ENCODE measurements around the gene NKD1. TPM values are rescaled to one million over a fixed set of nuclear protein-coding genes. Genes with fewer than 3 reads are reported as not detected.
"Not testable (repeated sequence)": the region's sequence is repeated elsewhere in the genome, so short reads cannot be mapped to it uniquely, and the experiment has no call there.

NKD1 gene
- total RNA-seq, 1 donor from 2014 or later: 7.9 TPM

GRCh38 chr16:50559804-50560514, 11.8 kb downstream of the NKD1 start:
- no peak for DNase-seq (ENCODE audit: low spot score)

GRCh38 chr16:50560903-50561863, 13.0 kb downstream of the NKD1 start:
- DNase-seq (ENCODE audit: low spot score): no peak

GRCh38 chr16:50562657-50563056, 14.5 kb downstream of the NKD1 start:
- no peak for DNase-seq (ENCODE audit: low spot score)

GRCh38 chr16:50563989-50564388, 15.8 kb downstream of the NKD1 start:
- no peak for DNase-seq (ENCODE audit: low spot score)

GRCh38 chr16:50565428-50565827, 17.2 kb downstream of the NKD1 start:
- DNase-seq (ENCODE audit: low spot score): no peak

- DNase-seq (ENCODE audit: low spot score): no peak
These were observed 18.1 kb downstream of the NKD1 start for GRCh38 chr16:50566014-50566962.

DNA sequence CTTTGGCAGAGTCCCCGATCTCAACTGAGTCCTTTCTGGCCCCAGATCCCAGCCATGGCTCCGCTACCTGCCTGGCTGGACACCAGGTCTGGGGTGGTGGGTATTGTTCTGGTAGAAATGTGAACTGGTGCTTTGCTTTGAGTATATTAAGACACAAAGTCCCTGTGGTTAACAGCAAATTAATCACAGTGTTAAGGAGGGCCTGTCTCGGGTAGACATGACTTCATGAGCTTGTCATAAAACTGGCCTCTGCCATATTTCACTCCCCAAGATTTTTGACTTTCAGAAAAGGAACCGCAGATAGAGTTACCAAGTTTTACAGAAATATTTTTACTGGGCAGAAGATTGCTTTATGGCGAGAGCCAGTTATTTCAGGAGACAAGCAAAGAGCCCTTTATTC, 19.5 kb downstream of the NKD1 start:
- DNase-seq (ENCODE audit: low spot score): no peak

DNA sequence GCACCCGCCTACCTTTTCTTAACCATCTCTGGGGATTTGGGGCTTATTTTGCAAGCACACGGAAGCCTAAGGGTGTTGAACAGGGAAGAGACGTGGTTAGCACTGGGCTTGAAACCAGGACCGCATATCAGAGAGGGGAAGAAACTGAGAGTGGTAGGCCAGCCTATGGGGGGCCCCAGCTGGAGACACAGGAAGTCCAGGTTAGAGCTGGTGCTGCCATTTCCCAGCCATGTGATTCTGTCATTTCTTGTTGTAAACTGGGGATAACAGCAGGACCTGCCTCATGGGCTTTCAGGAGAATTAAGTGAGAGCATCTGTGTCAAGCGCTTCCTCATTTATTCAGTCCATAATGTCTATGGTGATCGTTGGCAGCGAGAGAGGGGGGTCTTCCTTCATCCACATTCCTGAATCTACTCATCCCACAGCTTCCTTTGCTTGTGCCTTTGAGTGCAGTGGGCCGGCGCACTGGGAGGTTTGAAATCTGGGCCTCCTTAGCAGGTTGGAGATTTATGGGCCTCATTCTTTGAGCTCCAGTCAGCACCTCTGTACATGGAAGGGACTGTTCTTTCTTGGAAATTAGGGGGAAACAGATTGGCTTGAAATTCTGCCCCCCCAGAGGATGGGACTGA, 20.1 kb downstream of the NKD1 start:
- no peak for DNase-seq (ENCODE audit: low spot score)

- DNase-seq (ENCODE audit: low spot score): no peak
These were observed 22.2 kb downstream of the NKD1 start for GRCh38 chr16:50570354-50570753.

DNA sequence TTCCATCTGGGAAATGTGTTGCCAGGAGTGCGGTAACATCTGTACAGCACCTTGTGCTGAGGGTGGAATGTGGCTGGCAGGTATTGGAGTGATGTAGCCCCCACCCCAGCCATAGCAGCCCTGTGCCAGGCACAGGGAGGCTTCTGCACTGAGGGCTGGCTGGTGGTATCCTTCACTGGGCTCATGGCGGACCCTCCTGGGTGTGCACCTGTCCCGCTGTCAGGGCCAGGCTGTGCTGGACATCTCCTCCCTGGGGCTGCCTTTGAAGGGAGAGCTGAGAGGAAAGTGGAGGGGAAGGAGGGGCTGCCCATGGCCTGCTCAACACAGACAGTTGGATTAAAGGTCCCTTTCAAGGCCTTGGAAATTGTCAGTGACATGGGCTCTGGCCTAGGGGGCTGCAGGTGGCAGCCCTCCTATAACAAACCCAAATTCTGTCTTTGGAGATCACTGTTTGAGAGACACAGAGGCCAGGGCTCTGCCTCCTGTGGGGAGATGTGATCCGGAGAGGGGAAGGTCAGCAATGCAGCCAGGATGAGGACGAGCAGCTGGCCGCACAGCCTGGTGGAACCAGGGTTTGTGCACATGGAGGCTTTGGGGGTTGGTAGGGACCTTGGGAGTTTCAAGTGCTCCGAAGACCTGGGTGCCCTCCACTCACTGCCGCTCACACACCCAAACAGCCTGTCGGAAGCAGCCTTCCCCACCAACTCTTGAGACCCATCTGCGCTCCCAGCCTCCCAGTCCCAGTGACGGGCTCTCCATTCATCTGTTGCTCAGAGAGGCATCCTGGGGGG, 22.8 kb downstream of the NKD1 start:
- DNase-seq (ENCODE audit: low spot score): no peak

DNA sequence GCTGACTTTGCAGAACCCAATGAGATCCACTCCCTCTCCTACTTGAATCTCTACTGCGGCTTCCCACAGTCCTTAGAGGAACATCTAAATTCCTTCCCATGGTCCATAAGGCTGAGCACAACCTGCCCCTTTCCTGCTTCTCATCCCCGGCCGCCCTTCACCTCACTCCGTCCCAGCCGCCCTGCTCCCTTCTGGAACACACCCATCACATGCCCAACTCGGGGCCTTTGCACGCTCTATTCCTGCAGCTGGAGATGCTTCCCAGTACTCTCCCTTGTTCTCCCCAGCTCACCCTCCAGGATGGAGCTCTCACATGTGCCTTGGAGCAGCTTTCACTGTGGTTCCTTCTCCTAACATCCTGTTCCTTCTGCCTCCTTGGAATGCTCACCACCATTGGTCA, 23.6 kb downstream of the NKD1 start:
- DNase-seq (ENCODE audit: low spot score): no peak

DNA sequence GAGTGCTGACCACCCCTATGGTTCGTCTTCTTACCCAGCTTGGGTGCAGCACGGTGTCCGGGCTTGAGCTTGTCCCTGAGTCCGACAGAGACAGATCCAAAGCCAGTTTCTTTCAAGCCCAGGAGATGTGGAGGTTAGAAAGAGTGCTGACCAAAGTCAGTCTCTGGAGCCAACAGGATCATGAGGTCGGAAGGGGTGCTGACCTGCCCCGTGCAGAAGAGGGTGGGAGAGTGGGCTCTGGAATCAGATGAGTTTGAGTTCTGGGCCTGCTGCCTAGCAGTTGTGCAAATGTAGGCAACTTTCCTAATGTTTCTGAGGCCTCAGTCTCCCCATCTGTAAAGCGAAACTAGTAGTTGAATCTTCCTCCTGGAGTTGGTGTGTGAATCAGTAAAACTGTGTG, 24.5 kb downstream of the NKD1 start:
- no peak for DNase-seq (ENCODE audit: low spot score)

DNA sequence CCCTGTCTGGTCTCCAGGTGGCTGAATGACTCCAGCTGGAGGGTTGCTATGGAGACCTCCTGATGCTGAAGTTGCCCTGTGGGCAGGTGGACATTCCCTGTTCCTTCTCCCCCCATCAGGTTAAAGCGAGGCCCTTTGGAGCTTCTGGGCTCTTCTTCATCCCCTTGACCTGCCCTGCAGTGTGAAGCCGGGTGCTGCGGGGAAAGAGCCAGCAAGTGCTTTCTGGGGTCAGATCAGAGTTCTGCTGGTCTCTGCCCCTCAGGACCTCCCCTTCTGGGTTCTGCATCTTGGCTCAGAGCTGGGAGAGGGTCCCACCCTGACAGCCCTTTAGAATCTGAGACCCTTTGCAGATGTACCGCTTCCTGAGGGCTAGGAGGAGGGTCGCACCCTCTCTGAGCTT, 25.1 kb downstream of the NKD1 start:
- DNase-seq (ENCODE audit: low spot score): no peak

GRCh38 chr16:50573947-50574744, 25.9 kb downstream of the NKD1 start:
- peak; percentile 79 for DNase-seq (ENCODE audit: low spot score)

DNA sequence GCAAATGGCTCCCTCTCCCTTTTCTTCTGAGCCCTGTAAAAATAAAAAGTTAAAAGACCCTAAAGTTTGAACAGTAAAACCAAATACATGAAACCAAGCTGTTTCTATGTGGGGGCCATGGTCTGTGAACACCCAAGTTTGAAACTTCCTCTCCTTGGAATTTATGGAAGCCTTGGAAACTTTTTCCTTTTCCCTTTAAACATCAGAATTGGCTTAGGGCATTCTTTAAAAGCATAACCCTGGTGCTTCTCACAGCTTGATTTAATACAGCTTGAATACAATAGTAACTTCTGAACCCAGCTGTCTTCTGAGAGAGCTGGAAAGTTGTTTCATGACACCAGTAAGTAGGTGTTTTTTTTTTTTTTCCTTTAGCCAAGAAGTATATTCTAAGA, 26.5 kb downstream of the NKD1 start:
- peak; percentile 72 for DNase-seq (ENCODE audit: low spot score)

GRCh38 chr16:50575743-50576142, 27.5 kb downstream of the NKD1 start:
- no peak for DNase-seq (ENCODE audit: low spot score)

- no peak for DNase-seq (ENCODE audit: low spot score)
These were observed 28.4 kb downstream of the NKD1 start for GRCh38 chr16:50576403-50577113.

DNA sequence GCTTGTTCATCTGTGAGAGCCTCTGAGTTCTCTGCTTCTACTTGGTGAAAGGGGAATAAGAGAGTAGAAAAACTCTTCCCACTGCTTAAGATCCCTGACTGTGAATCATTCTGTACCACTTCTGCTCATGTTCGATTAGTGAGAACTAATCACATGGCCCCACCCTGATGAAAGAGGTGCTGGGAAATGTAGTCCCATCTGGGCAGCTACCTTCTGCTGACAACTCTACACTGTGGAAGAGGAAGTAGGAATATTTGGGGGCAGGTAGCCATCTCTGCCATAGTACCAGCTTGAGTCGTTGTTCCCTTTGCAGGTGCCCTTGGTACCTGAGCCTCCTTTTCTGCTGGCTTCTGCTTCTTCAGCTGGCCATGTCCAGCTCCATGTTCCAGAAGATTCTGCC, 29.9 kb downstream of the NKD1 start:
- no peak for DNase-seq (ENCODE audit: low spot score)

DNA sequence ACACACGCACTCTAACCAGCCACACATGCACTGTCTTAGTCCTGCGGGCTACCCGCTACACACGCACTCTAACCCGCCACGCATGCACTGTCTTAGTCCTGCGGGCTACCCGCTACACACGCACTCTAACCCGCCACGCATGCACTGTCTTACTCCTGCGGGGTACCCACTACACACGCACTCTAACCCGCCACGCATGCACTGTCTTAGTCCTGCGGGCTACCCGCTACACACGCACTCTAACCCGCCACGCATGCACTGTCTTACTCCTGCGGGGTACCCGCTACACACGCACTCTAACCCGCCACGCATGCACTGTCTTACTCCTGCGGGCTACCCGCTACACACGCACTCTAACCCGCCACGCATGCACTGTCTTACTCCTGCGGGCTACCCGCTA, 31.2 kb downstream of the NKD1 start:
- DNase-seq (ENCODE audit: low spot score): not testable (repeated sequence)

All from umbilical cord (tissue), 2 donors.